Activated naive CD8-positive, alpha-beta T cell treated with anti-CD3 and anti-CD28 coated beads, Interleukin-2, amount 10 ng/mL, durations not matched to agents 7 days and 5 days (primary cell): Measurements from ENCODE around the gene LRIG1. TPM values are rescaled to one million over a fixed set of nuclear protein-coding genes. Genes with fewer than 3 reads are reported as not detected.

Experiments used
- ATAC-seq: fragments of 150-1000 bp; cut with Tn5 transposase; one replicate; pipeline ENCODE4 v1.10.0; 2021; ENCODE audit warnings: low read depth, moderate library complexity
- POLR2A ChIA-PET: fragments of 350-600 bp; sonication (Branson Sonifier 250); formaldehyde crosslinking; loops from one replicate; lab custom pipeline; 2021; ENCODE audit warnings: antibody characterized with exemption; lab: Charles Lee
- DNase-seq: peaks from one replicate; pipeline ENCODE4 v3.0.0; 2021
- H3K27ac Mint-ChIP-seq: one replicate; pipeline ENCODE4 v1.8.0; 2022; ENCODE audit warnings: mild to moderate bottlenecking, mixed read lengths
- H3K27me3 Mint-ChIP-seq: one replicate; pipeline ENCODE4 v1.8.0; 2022; ENCODE audit warnings: mild to moderate bottlenecking, moderate library complexity, mixed read lengths
- H3K36me3 Mint-ChIP-seq: one replicate; pipeline ENCODE4 v1.8.0; 2021; ENCODE audit warnings: mild to moderate bottlenecking, mixed read lengths
- H3K4me1 Mint-ChIP-seq: one replicate; pipeline ENCODE4 v1.8.0; 2021; ENCODE audit warnings: mixed read lengths
- H3K4me3 Mint-ChIP-seq: one replicate; pipeline ENCODE4 v1.8.0; 2022; ENCODE audit warnings: mild to moderate bottlenecking, moderate library complexity, mixed read lengths
- H3K9me3 Mint-ChIP-seq: one replicate; pipeline ENCODE4 v1.8.0; 2021; ENCODE audit warnings: mixed read lengths
- total RNA-seq, 2 experiments: library from RNA; stranded (reverse); gene quantifications; one replicate each; pipeline ENCODE4 v1.2.3, GENCODE V29; 2021

The LRIG1 gene
- total RNA-seq, 2 experiments from 2014 or later, result 17.9 to 27.0 TPM

DNA sequence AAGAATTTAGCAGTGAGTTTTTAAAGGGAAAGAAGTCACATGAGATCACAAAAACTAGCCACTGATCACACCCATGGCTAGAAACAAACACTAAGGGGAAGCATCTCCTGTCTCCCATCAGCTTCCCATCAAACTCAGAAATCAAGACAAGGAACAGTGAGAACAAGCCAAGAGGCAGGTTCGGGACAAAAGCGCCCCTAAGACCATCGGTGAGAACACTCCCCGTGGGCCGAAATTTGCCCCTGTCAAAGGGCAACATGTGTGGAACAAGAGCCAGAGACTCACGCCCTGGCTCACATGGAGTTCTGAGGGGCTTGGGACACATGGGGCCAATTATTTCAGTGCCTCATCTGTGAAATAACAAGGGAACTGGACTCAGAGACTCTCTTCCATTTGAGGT, 49.1 kb downstream of the LRIG1 start:
- POLR2A ChIA-PET, result no interaction called here

GRCh38 chr3:66450390-66451022, 50.3 kb downstream of the LRIG1 start:
- no peak overlapping the region for H3K27ac Mint-ChIP-seq
- H3K27me3 Mint-ChIP-seq, result no peaks in the 10 kb centered on the region
- POLR2A ChIA-PET, result no interaction called here
- H3K36me3 Mint-ChIP-seq, result peaks cover 3% of the 10 kb centered on the region
- ATAC-seq (no peak), DNase-seq (no peak)
- peaks cover 2% of the 10 kb centered on the region for H3K4me1 Mint-ChIP-seq
- no peak overlapping the region for H3K4me3 Mint-ChIP-seq
- H3K9me3 Mint-ChIP-seq, result no peaks in the 10 kb centered on the region

More for the DNA sequence above, 49.1 kb downstream of the LRIG1 start:
- no peak overlapping the region for H3K27ac Mint-ChIP-seq
- peaks cover 4% of the 10 kb centered on the region for H3K4me1 Mint-ChIP-seq
- H3K9me3 Mint-ChIP-seq, result no peaks in the 10 kb centered on the region
- H3K36me3 Mint-ChIP-seq, result peaks cover 6% of the 10 kb centered on the region
- DNase-seq, result no peak
- H3K4me3 Mint-ChIP-seq, result no peak overlapping the region
- H3K27me3 Mint-ChIP-seq, result no peaks in the 10 kb centered on the region
- ATAC-seq, result no peak

DNA sequence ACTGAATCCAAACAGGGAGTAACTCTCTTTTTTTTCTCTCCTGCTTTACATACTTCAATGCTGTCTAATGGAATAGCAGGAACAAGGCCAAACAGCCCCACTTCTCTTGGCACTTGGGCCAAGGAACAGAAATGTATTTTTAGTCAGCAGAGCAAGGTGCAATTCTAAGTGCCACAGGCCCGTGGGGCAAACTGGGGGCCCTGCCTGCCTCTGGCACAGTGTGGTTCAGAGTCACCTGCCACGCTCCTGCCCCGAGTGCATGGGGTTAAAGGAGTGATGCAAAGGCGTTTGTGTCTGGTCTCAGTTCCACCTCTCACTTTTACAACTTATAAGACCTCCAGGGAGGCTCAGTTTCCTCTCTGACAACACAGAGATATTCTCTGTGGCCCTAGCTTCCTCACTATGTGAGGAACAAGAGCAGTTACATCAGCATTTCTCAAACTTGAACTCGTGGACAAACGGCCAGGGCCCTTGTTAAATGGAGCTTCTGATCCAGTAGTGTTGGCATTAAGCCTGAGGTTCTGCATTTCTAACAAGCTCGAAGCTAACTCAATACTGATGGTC, 51.3 kb downstream of the LRIG1 start:
- ATAC-seq, result no peak
- Mint-ChIP-seq H3K4me1 (peaks cover 2% of the 10 kb centered on the region), H3K27ac (no peak overlapping the region), H3K36me3 (peaks cover 3% of the 10 kb centered on the region), H3K9me3 (no peaks in the 10 kb centered on the region), H3K4me3 (no peak overlapping the region), H3K27me3 (no peaks in the 10 kb centered on the region)
- DNase-seq, result no peak
- POLR2A ChIA-PET, result no interaction called here

- no peaks in the 10 kb centered on the region for H3K9me3 Mint-ChIP-seq
- H3K27ac Mint-ChIP-seq, result no peak overlapping the region
- H3K4me1 Mint-ChIP-seq, result peaks cover 16% of the 10 kb centered on the region
- H3K36me3 Mint-ChIP-seq, result no peaks in the 10 kb centered on the region
- POLR2A ChIA-PET, result no interaction called here
- H3K4me3 Mint-ChIP-seq, result no peak overlapping the region
- DNase-seq (no peak), ATAC-seq (no peak)
- no peaks in the 10 kb centered on the region for H3K27me3 Mint-ChIP-seq
Observed at GRCh38 chr3:66444146-66444644, 56.6 kb downstream of the LRIG1 start.

DNA sequence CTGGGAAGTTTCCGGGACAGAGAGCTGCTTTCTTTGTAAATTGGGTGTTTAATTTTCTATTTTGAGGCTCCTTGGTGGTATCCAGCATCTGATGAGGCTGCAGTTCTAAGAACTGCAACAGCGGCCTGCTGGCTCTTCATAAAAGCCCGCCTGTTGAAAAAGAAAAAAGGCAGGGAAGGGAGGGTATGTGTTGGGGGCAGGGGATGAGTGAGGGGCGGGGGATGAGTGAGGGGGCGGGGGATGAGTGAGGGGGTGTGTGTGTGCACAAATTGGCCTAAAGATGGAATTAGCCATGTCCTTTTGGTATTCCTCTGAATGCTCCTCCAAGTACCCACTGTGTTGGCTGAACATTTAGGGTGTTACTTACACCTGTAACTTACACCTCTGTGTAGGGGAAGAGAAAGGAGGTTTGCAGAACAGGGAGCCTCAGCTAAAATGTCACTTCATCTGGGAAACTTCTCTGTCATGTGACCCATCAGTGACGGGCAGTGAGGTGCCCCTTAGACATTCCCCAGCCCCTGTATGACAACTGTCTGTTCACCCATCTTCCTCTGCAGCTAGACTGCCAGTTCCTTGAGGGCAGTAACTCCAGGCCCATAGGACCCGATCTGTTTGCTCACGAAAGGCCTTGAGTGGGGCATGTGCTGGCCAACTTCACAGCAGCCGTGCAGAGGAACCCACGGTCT, 57.6 kb downstream of the LRIG1 start:
- no peak for DNase-seq
- POLR2A ChIA-PET, result no interaction called here
- H3K4me1 Mint-ChIP-seq, result peaks cover 18% of the 10 kb centered on the region
- no peaks in the 10 kb centered on the region for H3K27me3 Mint-ChIP-seq
- no peak overlapping the region for H3K4me3 Mint-ChIP-seq
- no peak for ATAC-seq
- peaks cover 2% of the 10 kb centered on the region for H3K36me3 Mint-ChIP-seq
- no peak overlapping the region for H3K27ac Mint-ChIP-seq
- H3K9me3 Mint-ChIP-seq, result no peaks in the 10 kb centered on the region

GRCh38 chr3:66442254-66443117, 58.3 kb downstream of the LRIG1 start:
- POLR2A ChIA-PET, result no interaction called here
- no peak for ATAC-seq

GRCh38 chr3:66441692-66442091, 59.1 kb downstream of the LRIG1 start:
- POLR2A ChIA-PET, result no interaction called here
- Mint-ChIP-seq H3K9me3 (no peaks in the 10 kb centered on the region), H3K4me3 (no peak overlapping the region), H3K27ac (no peak overlapping the region), H3K27me3 (peaks cover 2% of the 10 kb centered on the region), H3K4me1 (peaks cover 18% of the 10 kb centered on the region), H3K36me3 (peaks cover 2% of the 10 kb centered on the region)
- DNase-seq (no peak), ATAC-seq (no peak)

More at GRCh38 chr3:66442254-66443117, 58.3 kb downstream of the LRIG1 start:
- H3K36me3 Mint-ChIP-seq, result peaks cover 2% of the 10 kb centered on the region
- no peaks in the 10 kb centered on the region for H3K9me3 Mint-ChIP-seq
- H3K27me3 Mint-ChIP-seq, result no peaks in the 10 kb centered on the region
- peaks cover 18% of the 10 kb centered on the region for H3K4me1 Mint-ChIP-seq
- no peak overlapping the region for H3K27ac Mint-ChIP-seq
- H3K4me3 Mint-ChIP-seq, result no peak overlapping the region
- no peak for DNase-seq

DNA sequence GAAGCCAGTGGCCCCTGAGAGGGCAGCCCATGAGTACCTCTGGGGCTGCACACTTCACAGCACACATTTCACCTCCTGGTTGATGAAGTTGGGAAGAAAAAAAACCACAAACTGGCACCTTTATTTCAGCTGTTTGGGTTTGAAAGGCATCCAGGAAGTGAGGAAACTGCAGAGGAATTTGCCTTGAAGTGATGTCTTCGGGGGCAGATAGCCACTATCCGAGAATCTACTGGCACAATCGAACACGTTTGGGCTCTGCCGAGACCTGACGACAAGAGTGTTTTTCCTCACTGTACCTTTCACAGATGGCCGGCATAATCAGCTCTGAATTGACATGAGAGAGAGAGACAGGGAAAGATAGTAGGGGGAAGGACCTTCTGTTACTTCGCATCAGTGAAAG, 59.7 kb downstream of the LRIG1 start:
- Mint-ChIP-seq H3K36me3 (peaks cover 2% of the 10 kb centered on the region), H3K4me3 (no peak overlapping the region), H3K27me3 (peaks cover 2% of the 10 kb centered on the region), H3K9me3 (no peaks in the 10 kb centered on the region), H3K4me1 (peaks cover 19% of the 10 kb centered on the region), H3K27ac (no peak overlapping the region)
- DNase-seq, result no peak
- no peak for ATAC-seq
- POLR2A ChIA-PET, result no interaction called here

- H3K4me1 Mint-ChIP-seq, result peaks cover 19% of the 10 kb centered on the region
- H3K27ac Mint-ChIP-seq, result peak overlapping the region; percentile 26
- H3K9me3 Mint-ChIP-seq, result no peaks in the 10 kb centered on the region
- H3K27me3 Mint-ChIP-seq, result peaks cover 2% of the 10 kb centered on the region
- peaks cover 2% of the 10 kb centered on the region for H3K36me3 Mint-ChIP-seq
- no peak overlapping the region for H3K4me3 Mint-ChIP-seq
- ATAC-seq (no peak), DNase-seq (no peak)
- POLR2A ChIA-PET, result no interaction called here
Observed at GRCh38 chr3:66439666-66440344, 61.0 kb downstream of the LRIG1 start.

- Mint-ChIP-seq H3K4me3 (no peak overlapping the region), H3K9me3 (no peaks in the 10 kb centered on the region), H3K27ac (no peak overlapping the region), H3K4me1 (peaks cover 26% of the 10 kb centered on the region), H3K36me3 (peaks cover 2% of the 10 kb centered on the region), H3K27me3 (peaks cover 2% of the 10 kb centered on the region)
- ATAC-seq, result no peak
- POLR2A ChIA-PET, result no interaction called here
- DNase-seq, result no peak
Observed at GRCh38 chr3:66438046-66438445, 62.8 kb downstream of the LRIG1 start.

GRCh38 chr3:66437341-66437929, 63.4 kb downstream of the LRIG1 start:
- Mint-ChIP-seq H3K27ac (no peak overlapping the region), H3K36me3 (peaks cover 2% of the 10 kb centered on the region), H3K27me3 (peaks cover 2% of the 10 kb centered on the region), H3K9me3 (no peaks in the 10 kb centered on the region), H3K4me3 (no peak overlapping the region), H3K4me1 (peaks cover 26% of the 10 kb centered on the region)
- no peak for ATAC-seq
- POLR2A ChIA-PET, result no interaction called here
- no peak for DNase-seq

DNA sequence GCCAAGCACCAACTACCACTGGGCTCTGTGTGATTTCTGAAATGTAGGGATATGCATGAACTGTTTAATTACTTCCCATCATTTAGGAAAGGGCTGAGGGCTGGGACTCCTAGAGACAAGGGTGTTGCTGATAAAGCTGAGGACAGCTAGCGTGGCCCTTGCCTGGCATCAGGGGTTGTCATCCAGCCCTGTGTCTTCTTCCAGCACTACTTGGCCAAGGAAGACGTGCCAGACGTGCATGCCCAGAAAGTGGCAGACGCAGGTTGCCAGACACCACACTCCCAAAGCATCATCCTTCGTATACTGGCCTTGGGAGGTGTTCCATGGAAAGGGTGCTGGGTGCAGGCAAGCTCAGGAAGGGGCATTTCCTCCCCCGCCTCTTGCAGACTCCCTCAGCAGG, 64.8 kb downstream of the LRIG1 start:
- H3K4me3 Mint-ChIP-seq, result no peak overlapping the region
- peaks cover 21% of the 10 kb centered on the region for H3K4me1 Mint-ChIP-seq
- ATAC-seq, result no peak
- H3K27ac Mint-ChIP-seq, result no peak overlapping the region
- H3K9me3 Mint-ChIP-seq, result no peaks in the 10 kb centered on the region
- H3K27me3 Mint-ChIP-seq, result peaks cover 2% of the 10 kb centered on the region
- no peak for DNase-seq
- peaks cover 2% of the 10 kb centered on the region for H3K36me3 Mint-ChIP-seq
- POLR2A ChIA-PET, result no interaction called here
